Nephron progenitor cell (in vitro differentiated cells): Measurements from ENCODE around the gene NR2F2.

Source experiments
- DNase-seq: peaks from one replicate; pipeline ENCODE4 v3.0.0; 2021
- H3K27ac Mint-ChIP-seq: 2 replicates; pipeline ENCODE4 v1.8.0; 2021; ENCODE audit warnings: mild to moderate bottlenecking, moderate library complexity, mixed read lengths
- H3K27me3 Mint-ChIP-seq: 2 replicates; pipeline ENCODE4 v1.8.0; 2021; ENCODE audit warnings: mild to moderate bottlenecking, low read depth, mixed read lengths; ENCODE audit not compliant: poor library complexity
- H3K36me3 Mint-ChIP-seq: 2 replicates; pipeline ENCODE4 v1.8.0; 2021; ENCODE audit warnings: low read depth, mixed read lengths
- H3K4me1 Mint-ChIP-seq: 2 replicates; pipeline ENCODE4 v1.8.0; 2021; ENCODE audit warnings: mixed read lengths
- H3K4me3 Mint-ChIP-seq: 2 replicates; pipeline ENCODE4 v1.8.0; 2021; ENCODE audit warnings: mild to moderate bottlenecking, moderate library complexity, mixed read lengths
- H3K9me3 Mint-ChIP-seq: 2 replicates; pipeline ENCODE4 v1.8.0; 2021; ENCODE audit warnings: mild to moderate bottlenecking, moderate library complexity, mixed read lengths
- TF ChIP-seq, protein P1 (sequence below): fragments of 200-600 bp; sonication (generic); IDR thresholded peaks from 2 replicates; pipeline ENCODE4 v1.5.0; 2021; ENCODE audit warnings: antibody characterized with exemption

Gene NR2F2

DNA sequence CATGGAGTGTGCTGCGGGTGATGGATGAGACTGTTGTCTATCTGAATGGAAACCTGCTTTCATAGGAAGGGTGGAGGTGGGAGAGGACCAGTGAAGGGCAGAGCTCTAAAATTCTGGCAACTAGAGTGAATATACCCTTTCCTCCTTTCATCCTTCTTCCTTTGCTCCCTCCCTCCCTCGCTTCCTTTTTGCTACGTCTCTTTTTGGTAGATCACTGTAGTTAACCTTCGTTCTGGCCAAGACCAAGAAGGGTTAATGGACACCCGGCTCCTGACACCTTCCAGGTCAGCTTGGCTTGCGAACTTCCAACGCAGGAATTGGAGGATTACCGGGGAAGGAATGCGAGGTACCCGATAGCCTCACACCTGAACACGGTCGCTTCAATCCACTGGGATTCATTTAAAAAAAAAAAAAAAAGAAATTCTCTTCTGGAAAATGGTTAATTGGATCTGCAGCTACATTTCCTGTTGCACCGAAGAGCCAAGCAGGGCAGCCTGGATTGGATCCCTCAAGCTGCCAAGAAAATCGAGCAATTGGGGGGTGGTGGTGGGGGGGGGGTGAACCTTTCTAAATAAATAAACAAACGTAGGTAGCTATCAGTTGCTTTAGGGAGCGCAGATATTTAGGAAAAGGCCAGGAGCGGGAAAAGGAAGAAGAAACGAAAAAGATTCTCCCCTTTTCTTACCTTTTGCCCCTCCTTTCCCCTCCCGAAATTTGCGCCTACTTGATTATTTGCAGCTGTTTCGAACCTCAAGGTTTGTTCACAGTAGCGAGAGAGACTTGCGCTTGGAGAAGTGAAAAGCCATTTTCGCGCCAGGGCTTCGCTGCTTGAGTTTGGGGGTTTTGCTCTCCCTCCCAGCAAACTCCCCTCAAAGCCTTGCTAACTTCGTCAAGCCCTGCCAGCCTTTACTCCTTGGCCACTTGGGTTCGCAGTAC is 9.5 kb upstream of the NR2F2 start:
- Mint-ChIP-seq H3K36me3 (peaks cover 12% of the 10 kb centered on the region), H3K27me3 (peaks cover 52% of the 10 kb centered on the region), H3K27ac (peak overlapping the region; percentile 77), H3K4me3 (peak overlapping the region; percentile 85), H3K9me3 (no peaks in the 10 kb centered on the region), H3K4me1 (peaks cover 89% of the 10 kb centered on the region)
- TF ChIP-seq, protein P1, sequence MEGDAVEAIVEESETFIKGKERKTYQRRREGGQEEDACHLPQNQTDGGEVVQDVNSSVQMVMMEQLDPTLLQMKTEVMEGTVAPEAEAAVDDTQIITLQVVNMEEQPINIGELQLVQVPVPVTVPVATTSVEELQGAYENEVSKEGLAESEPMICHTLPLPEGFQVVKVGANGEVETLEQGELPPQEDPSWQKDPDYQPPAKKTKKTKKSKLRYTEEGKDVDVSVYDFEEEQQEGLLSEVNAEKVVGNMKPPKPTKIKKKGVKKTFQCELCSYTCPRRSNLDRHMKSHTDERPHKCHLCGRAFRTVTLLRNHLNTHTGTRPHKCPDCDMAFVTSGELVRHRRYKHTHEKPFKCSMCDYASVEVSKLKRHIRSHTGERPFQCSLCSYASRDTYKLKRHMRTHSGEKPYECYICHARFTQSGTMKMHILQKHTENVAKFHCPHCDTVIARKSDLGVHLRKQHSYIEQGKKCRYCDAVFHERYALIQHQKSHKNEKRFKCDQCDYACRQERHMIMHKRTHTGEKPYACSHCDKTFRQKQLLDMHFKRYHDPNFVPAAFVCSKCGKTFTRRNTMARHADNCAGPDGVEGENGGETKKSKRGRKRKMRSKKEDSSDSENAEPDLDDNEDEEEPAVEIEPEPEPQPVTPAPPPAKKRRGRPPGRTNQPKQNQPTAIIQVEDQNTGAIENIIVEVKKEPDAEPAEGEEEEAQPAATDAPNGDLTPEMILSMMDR = no peak
- no peak for DNase-seq

DNA sequence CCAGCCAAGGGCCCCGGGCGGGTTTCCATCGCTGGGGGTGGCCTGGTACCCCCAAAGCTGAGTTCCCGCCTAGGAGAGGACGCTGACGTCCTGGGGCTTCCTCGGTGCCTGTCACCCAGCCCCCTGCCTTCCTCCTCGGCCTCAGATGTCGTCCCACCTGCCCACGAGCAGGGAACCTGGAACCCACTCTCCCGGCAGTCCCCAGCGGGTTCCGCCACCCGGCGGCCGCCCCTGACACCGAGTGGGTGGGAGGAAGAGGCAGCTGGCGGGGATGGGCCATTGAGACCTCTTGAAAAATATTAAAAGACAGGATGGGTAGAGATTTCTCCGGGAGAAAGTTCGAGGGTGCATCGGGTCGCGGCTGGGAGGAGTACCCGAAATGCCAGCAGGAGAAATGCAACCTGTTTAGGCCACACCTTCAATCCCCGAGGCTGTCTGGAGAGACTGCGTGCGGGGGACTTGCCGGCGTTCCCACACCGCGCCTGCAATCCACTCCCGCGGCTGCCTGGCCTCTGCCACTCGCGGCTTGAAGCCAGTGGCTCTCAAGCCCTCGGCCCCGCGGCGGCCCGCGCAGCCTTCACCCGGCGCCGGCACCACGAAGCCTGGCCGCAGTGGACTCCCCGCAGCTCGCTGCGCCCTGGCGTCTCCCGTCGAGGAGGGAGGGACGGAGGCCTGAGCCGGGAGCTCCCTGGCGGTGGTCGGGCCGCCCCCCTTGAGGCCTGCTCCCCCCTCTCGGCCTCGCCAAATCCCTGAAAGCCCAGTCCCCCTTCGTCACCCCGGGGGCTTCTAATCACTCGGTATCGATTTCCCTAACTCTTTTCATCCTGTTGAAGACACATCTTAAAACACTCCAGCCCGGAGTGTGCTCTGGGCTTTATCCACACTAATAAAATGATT is 8.6 kb upstream of the NR2F2 start:
- Mint-ChIP-seq H3K36me3 (peaks cover 6% of the 10 kb centered on the region), H3K4me1 (peaks cover 81% of the 10 kb centered on the region), H3K4me3 (peak overlapping the region; percentile 92), H3K27ac (peak overlapping the region; percentile 99), H3K27me3 (peaks cover 51% of the 10 kb centered on the region), H3K9me3 (no peaks in the 10 kb centered on the region)
- DNase-seq = peak; percentile 70
- TF ChIP-seq, protein P1 = no peak

DNA sequence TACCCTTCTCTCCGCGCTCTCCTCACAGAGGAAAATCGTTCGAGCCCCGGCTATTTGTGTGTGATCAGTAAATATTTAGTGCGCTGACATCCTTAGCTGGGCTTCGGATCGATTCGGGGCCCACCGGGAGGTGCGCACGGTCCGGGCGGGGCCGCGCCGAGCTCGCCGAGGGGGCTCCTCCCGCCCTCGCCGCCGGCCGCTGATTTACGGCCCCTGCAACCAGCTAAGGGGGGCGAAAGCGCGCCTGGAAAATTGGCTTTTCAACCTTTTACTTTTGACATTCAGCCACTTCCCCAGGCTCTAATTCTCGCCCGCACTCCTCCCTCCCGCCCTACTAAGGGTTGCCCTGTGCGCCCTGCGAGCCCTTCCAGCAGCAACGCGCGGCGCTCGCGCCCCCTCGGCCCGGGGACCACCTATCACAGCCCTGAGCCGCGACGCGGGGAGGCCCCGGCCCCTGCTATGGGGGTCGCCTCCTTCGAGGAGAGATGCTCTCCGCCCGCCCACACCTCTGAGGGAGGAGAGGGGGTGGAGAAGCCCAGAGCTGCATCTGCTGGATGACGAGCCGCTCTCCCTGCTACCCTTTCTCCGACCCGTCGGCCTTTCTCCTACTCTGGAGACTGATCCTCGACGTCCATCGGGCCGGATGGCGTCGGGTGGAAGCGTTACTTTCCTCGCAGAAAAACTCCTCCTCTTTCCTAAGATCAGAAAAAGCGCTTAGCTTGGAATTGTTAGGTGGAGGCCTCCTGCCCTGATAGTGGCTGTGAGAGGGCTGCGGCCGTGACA is 7.8 kb upstream of the NR2F2 start:
- Mint-ChIP-seq H3K27ac (peak overlapping the region; percentile 99), H3K9me3 (no peaks in the 10 kb centered on the region), H3K4me1 (peaks cover 77% of the 10 kb centered on the region), H3K27me3 (peaks cover 45% of the 10 kb centered on the region), H3K36me3 (peaks cover 4% of the 10 kb centered on the region), H3K4me3 (peak overlapping the region; percentile 99)
- TF ChIP-seq, protein P1 = no peak
- peak; percentile 78 for DNase-seq

DNA sequence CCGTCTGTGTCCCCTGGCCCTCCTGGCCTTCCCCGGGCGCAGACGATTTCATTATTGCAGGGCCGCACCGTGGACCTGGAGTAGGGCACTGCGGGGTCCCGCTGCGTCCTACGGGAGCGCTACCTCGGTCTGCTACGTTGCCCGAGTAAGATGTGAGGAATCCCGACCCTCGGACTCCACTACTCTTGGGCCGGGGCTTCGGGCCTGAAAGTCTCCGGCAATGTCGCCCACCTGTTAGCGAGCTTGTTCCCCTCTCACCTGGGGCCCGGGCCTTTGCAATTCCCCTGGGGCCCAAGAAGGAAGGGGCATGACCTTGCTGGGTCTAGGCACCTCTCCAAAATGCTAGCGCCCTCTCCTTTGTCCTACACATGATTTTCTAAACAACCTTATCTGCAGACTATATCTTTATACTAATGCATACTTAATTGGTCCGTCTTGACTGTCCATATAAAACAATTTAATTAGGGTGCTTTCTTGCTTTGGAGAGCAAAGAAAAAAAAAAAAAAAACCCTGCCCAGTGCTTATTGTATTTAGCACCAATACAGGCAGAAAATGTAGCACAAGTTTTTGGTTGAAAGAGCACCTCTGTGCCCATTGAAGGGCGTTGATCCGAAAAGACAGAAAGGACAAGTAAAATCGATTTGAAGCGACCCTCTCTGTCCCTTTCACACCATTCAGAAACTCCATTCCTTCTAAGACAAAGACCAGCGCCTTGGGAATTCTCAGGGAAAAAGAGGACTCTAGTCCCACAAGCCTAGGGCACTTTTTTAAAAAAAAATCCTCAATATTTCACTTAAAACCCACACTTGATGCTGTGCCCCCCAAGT is 7.0 kb upstream of the NR2F2 start:
- peak overlapping the region; percentile 99 for H3K4me3 Mint-ChIP-seq
- peaks cover 44% of the 10 kb centered on the region for H3K27me3 Mint-ChIP-seq
- H3K27ac Mint-ChIP-seq = peak overlapping the region; percentile 98
- TF ChIP-seq, protein P1 = no peak
- no peaks in the 10 kb centered on the region for H3K9me3 Mint-ChIP-seq
- H3K4me1 Mint-ChIP-seq = peaks cover 77% of the 10 kb centered on the region
- peaks cover 4% of the 10 kb centered on the region for H3K36me3 Mint-ChIP-seq
- DNase-seq = no peak
